GM23338 (cell line): ENCODE results near the gene NCKAP1. TPM values are rescaled to one million over a fixed set of nuclear protein-coding genes. Genes with fewer than 3 reads are reported as not detected.

Experiments
- ATAC-seq: fragments of 200-7000 bp; cut with Tn5 transposase; 3 replicates; pipeline ENCODE4 v1.9.1; 2020
- DNase-seq: peaks from one replicate; pipeline ENCODE4 v3.0.0-alpha.2; 2015; ENCODE audit warnings: low spot score
- H2AFZ ChIP-seq: fragments of 200-600 bp; sonication (generic); 2 replicates; pipeline ENCODE4 v1.8.0; 2016; ENCODE audit warnings: antibody characterized with exemption, mild to moderate bottlenecking, moderate library complexity
- H3F3A ChIP-seq: fragments of 200-600 bp; sonication (generic); replicated peaks from 2 replicates; pipeline ENCODE4 v1.8.0; 2017; ENCODE audit warnings: antibody characterized with exemption, mixed run types, low read depth
- H3K27ac ChIP-seq: fragments of 200-600 bp; sonication (generic); 2 replicates; pipeline ENCODE4 v1.6.1; 2016; ENCODE audit warnings: low read depth
- H3K27me3 ChIP-seq: fragments of 200-600 bp; sonication (generic); 2 replicates; pipeline ENCODE4 v1.8.0; 2016; ENCODE audit warnings: mild to moderate bottlenecking, mixed run types, moderate library complexity; ENCODE audit not compliant: insufficient read depth
- H3K36me3 ChIP-seq: fragments of 200-600 bp; sonication (generic); 2 replicates; pipeline ENCODE4 v1.8.0; 2016; ENCODE audit warnings: mild to moderate bottlenecking; ENCODE audit not compliant: insufficient read depth
- H3K4me1 ChIP-seq: fragments of 200-600 bp; sonication (generic); 2 replicates; pipeline ENCODE4 v1.8.0; 2016; ENCODE audit warnings: mild to moderate bottlenecking, moderate library complexity; ENCODE audit not compliant: insufficient read depth
- H3K4me2 ChIP-seq: fragments of 200-600 bp; sonication (generic); 2 replicates; pipeline ENCODE4 v1.7.1; 2017; ENCODE audit warnings: mixed run types
- H3K4me3 ChIP-seq: fragments of 200-600 bp; sonication (generic); 2 replicates; pipeline ENCODE4 v1.6.1; 2016; ENCODE audit warnings: mixed run types
- H3K79me2 ChIP-seq: fragments of 200-600 bp; sonication (generic); replicated peaks from 2 replicates; pipeline ENCODE4 v1.8.0; 2017; ENCODE audit warnings: mild to moderate bottlenecking; ENCODE audit not compliant: insufficient read depth
- H3K9me2 ChIP-seq: fragments of 200-600 bp; sonication (generic); 2 replicates; pipeline ENCODE4 v1.8.0; 2017; ENCODE audit not compliant: insufficient read depth
- H4K20me1 ChIP-seq: fragments of 200-600 bp; sonication (generic); replicated peaks from 2 replicates; pipeline ENCODE4 v1.8.0; 2017; ENCODE audit warnings: mild to moderate bottlenecking; ENCODE audit not compliant: insufficient read depth
- H3K27ac Mint-ChIP-seq: 2 replicates; pipeline ENCODE4 v1.8.0; 2020; ENCODE audit warnings: inconsistent platforms, mild to moderate bottlenecking, moderate library complexity, mixed read lengths
- H3K27me3 Mint-ChIP-seq: 3 replicates; pipeline ENCODE4 v1.8.0; 2022; ENCODE audit warnings: low read depth, mild to moderate bottlenecking, moderate library complexity, mixed read lengths, inconsistent platforms; ENCODE audit not compliant: insufficient read depth, poor library complexity
- H3K36me3 Mint-ChIP-seq: 3 replicates; pipeline ENCODE4 v1.8.0; 2021; ENCODE audit warnings: low read depth, mild to moderate bottlenecking, inconsistent platforms, moderate library complexity, mixed read lengths
- H3K4me1 Mint-ChIP-seq: 3 replicates; pipeline ENCODE4 v1.8.0; 2020; ENCODE audit warnings: mild to moderate bottlenecking, inconsistent platforms, mixed read lengths
- H3K4me3 Mint-ChIP-seq: 3 replicates; pipeline ENCODE4 v1.8.0; 2021; ENCODE audit warnings: moderate library complexity, mild to moderate bottlenecking, inconsistent platforms, mixed read lengths
- H3K9me3 Mint-ChIP-seq: 3 replicates; pipeline ENCODE4 v1.8.0; 2020; ENCODE audit warnings: moderate library complexity, mild to moderate bottlenecking, inconsistent platforms, mixed read lengths
- CREB1 ChIP-seq: fragments of 250-450 bp; sonication (Bioruptor Pico); IDR thresholded peaks from 2 replicates; pipeline ENCODE4 v1.5.0; 2020; ENCODE audit warnings: low read depth, mild to moderate bottlenecking, moderate library complexity
- CTCF ChIP-seq, 2 experiments: fragments of 200-600 bp in 1 of 2; sonication (generic) in 1 of 2; conservative IDR thresholded peaks; 2 replicates each; pipeline versions ENCODE4 v1.5.1 to v1.6.1; 2016 to 2017; ENCODE audit warnings: antibody characterized with exemption in 2 of 2, low read depth in 2 of 2, mild to moderate bottlenecking in 2 of 2, moderate library complexity in 1 of 2
- ETS1 ChIP-seq: IDR thresholded peaks from 2 replicates; pipeline ENCODE4 v1.6.1; 2016; ENCODE audit warnings: antibody characterized with exemption
- EZH2 ChIP-seq: fragments of 200-600 bp; sonication (generic); IDR thresholded peaks from one replicate; pipeline ENCODE4 v1.8.0; 2017; ENCODE audit warnings: antibody characterized with exemption, mild to moderate bottlenecking, low read depth; ENCODE audit not compliant: unreplicated experiment
- EZH2phosphoT487 ChIP-seq: fragments of 200-600 bp; sonication (generic); IDR thresholded peaks from one replicate; pipeline ENCODE4 v1.8.1; 2018; ENCODE audit warnings: antibody characterized with exemption; ENCODE audit not compliant: unreplicated experiment
- JUNB ChIP-seq: IDR thresholded peaks from one replicate; pipeline ENCODE4 v1.6.1; 2016; ENCODE audit warnings: antibody characterized with exemption; ENCODE audit not compliant: unreplicated experiment
- NANOG ChIP-seq: IDR thresholded peaks from 2 replicates; pipeline ENCODE4 v1.6.1; 2016; ENCODE audit warnings: antibody characterized with exemption, borderline replicate concordance
- POLR2AphosphoS5 ChIP-seq: IDR thresholded peaks from 2 replicates; pipeline ENCODE4 v1.6.1; 2016; ENCODE audit warnings: antibody characterized with exemption, low read depth
- REST ChIP-seq: IDR thresholded peaks from one replicate; pipeline ENCODE4 v1.6.1; 2018; ENCODE audit warnings: antibody characterized with exemption; ENCODE audit not compliant: unreplicated experiment
- STAT1 ChIP-seq: IDR thresholded peaks from one replicate; pipeline ENCODE4 v1.6.1; 2016; ENCODE audit warnings: antibody characterized with exemption; ENCODE audit not compliant: unreplicated experiment
- ZNF114 ChIP-seq: fragments of 250-450 bp; sonication (Bioruptor Pico); IDR thresholded peaks from 2 replicates; pipeline ENCODE4 v1.5.0; 2020; ENCODE audit warnings: mild to moderate bottlenecking, moderate library complexity
- ZNF331 ChIP-seq: fragments of 250-450 bp; sonication (Bioruptor Pico); IDR thresholded peaks from 2 replicates; pipeline ENCODE4 v1.5.0; 2020; ENCODE audit warnings: low read depth, mild to moderate bottlenecking, moderate library complexity
- ZNF462 ChIP-seq: fragments of 250-450 bp; sonication (Bioruptor Pico); IDR thresholded peaks from 2 replicates; pipeline ENCODE4 v1.5.0; 2020; ENCODE audit warnings: mild to moderate bottlenecking, moderate library complexity
- polyA plus RNA-seq: library from polyadenylated mRNA; unstranded; fragments of >200 nt; fragmentation: Nextera tagmentation; extraction: Ambion mirVana; gene quantifications from 2 replicates; pipeline ENCODE4 v1.2.1, GENCODE V29; 2016
- total RNA-seq: library from RNA; depleted of rRNA; stranded (reverse); fragments of >200 nt; shearing (Covaris generic); gene quantifications from 2 replicates; pipeline ENCODE4 v1.2.3, GENCODE V29; 2014

The NCKAP1 gene
- total and polyA plus RNA-seq, 2 experiments from 2014 or later = 53.8 to 157 TPM

- Histone ChIP-seq H3K36me3 (no peaks in the 10 kb centered on the region), H3K79me2 (no peaks in the 10 kb centered on the region), H3K4me1 (no peaks in the 10 kb centered on the region), H4K20me1 (no peaks in the 10 kb centered on the region), H3K4me3 (no peak overlapping the region), H2AFZ (no peak overlapping the region), H3K4me2 (no peak overlapping the region), H3K27ac (no peak overlapping the region), H3F3A (no peaks in the 10 kb centered on the region), H3K9me2 (no peaks in the 10 kb centered on the region), H3K27me3 (no peaks in the 10 kb centered on the region)
- Mint-ChIP-seq H3K9me3 (no peaks in the 10 kb centered on the region; the same call in 2 of the 3 replicates), H3K36me3 (no peaks in the 10 kb centered on the region), H3K27ac (no peak overlapping the region), H3K4me1 (peaks cover 3% of the 10 kb centered on the region; the same call in 2 of the 3 replicates), H3K4me3 (no peak overlapping the region), H3K27me3 (peaks cover 2% of the 10 kb centered on the region)
- DNase-seq (no peak), ATAC-seq (no peak)
- no peak for TF ChIP-seq POLR2AphosphoS5
- no peak for TF ChIP-seq STAT1
- no peak for TF ChIP-seq ZNF114 (CRISPR knock-in tag)
- TF ChIP-seq CTCF (conservative IDR thresholded peaks at IDR 0.05; ENCODE audit: low read depth in 2 of 2) = no peak
- no peak for TF ChIP-seq EZH2phosphoT487
- TF ChIP-seq ZNF331 (CRISPR knock-in tag) = no peak
- no peak for TF ChIP-seq NANOG
- TF ChIP-seq CREB1 (CRISPR knock-in tag) = no peak
- TF ChIP-seq REST = no peak
- no peak for TF ChIP-seq ZNF462
- TF ChIP-seq JUNB = no peak
- TF ChIP-seq ETS1 = no peak
- TF ChIP-seq EZH2 = no peak
Measured at GRCh38 chr2:182890773-182891378, 147.4 kb downstream of the NCKAP1 start.
